NT2/D1 (cell line): ENCODE data around the gene ATXN2.
"Not testable (repeated sequence)": the region's sequence is repeated elsewhere in the genome, so short reads cannot be mapped to it uniquely, and the experiment has no call there.

ENCODE experiments used
- DNase-seq: peaks from one replicate; pipeline ENCODE4 v3.0.0-alpha.2; 2011; ENCODE audit warnings: low read depth, low spot score
- H3K27me3 ChIP-seq: 2 replicates; pipeline ENCODE4 v1.6.0; 2011; ENCODE audit warnings: mild to moderate bottlenecking; ENCODE audit not compliant: insufficient read length, insufficient read depth
- H3K36me3 ChIP-seq: 2 replicates; pipeline ENCODE4 v1.6.1; 2011; ENCODE audit warnings: mild to moderate bottlenecking, low read length, mixed read lengths; ENCODE audit not compliant: insufficient read depth, insufficient read length
- H3K4me1 ChIP-seq: 2 replicates; pipeline ENCODE4 v1.5.1; 2011; ENCODE audit not compliant: insufficient read depth, insufficient read length
- H3K4me3 ChIP-seq: 2 replicates; pipeline ENCODE4 v1.5.1; 2011; ENCODE audit warnings: low read depth; ENCODE audit not compliant: insufficient read length
- H3K9ac ChIP-seq: 2 replicates; pipeline ENCODE4 v1.6.0; 2011; ENCODE audit warnings: low read depth; ENCODE audit not compliant: insufficient read length
- H3K9me3 ChIP-seq: 2 replicates; pipeline ENCODE4 v1.5.1; 2011; ENCODE audit warnings: mild to moderate bottlenecking, low read length; ENCODE audit not compliant: insufficient read depth
- SUZ12 ChIP-seq: IDR thresholded peaks from 2 replicates; pipeline ENCODE4 v1.6.1; 2011; ENCODE audit not compliant: insufficient read length, insufficient read depth; ENCODE audit errors: extremely low read depth
- YY1 ChIP-seq: IDR thresholded peaks from 2 replicates; pipeline ENCODE4 v1.6.1; 2011; ENCODE audit not compliant: insufficient read length, insufficient read depth
- ZNF274 ChIP-seq: IDR thresholded peaks from 2 replicates; pipeline ENCODE4 v1.6.1; 2011; ENCODE audit warnings: mild to moderate bottlenecking, low read depth, low read length

ATXN2 gene

GRCh38 chr12:111471236-111471635, 127.9 kb downstream of the ATXN2 start:
- no peak overlapping the region for H3K9ac ChIP-seq
- H3K9me3 ChIP-seq: no peaks in the 10 kb centered on the region
- no peak overlapping the region for H3K4me3 ChIP-seq
- DNase-seq: no peak
- TF ChIP-seq ZNF274 (no peak), YY1 (no peak), SUZ12 (no peak)
- H3K4me1 ChIP-seq: no peaks in the 10 kb centered on the region
- H3K36me3 ChIP-seq: peaks cover 47% of the 10 kb centered on the region
- no peaks in the 10 kb centered on the region for H3K27me3 ChIP-seq

GRCh38 chr12:111469401-111469800, 129.7 kb downstream of the ATXN2 start:
- Histone ChIP-seq H3K36me3 (peaks cover 45% of the 10 kb centered on the region), H3K27me3 (no peaks in the 10 kb centered on the region), H3K9ac (no peak overlapping the region), H3K4me1 (no peaks in the 10 kb centered on the region), H3K9me3 (no peaks in the 10 kb centered on the region), H3K4me3 (no peak overlapping the region)
- no peak for DNase-seq
- TF ChIP-seq ZNF274 (no peak), SUZ12 (no peak), YY1 (no peak)

- TF ChIP-seq ZNF274 (no peak), SUZ12 (no peak)
Observed at GRCh38 chr12:111467857-111468241, 131.3 kb downstream of the ATXN2 start.

GRCh38 chr12:111467092-111467856, 131.8 kb downstream of the ATXN2 start:
- Histone ChIP-seq H3K4me3 (no peak overlapping the region), H3K9me3 (no peaks in the 10 kb centered on the region), H3K4me1 (no peaks in the 10 kb centered on the region), H3K27me3 (no peaks in the 10 kb centered on the region), H3K36me3 (peaks cover 54% of the 10 kb centered on the region), H3K9ac (no peak overlapping the region)
- TF ChIP-seq YY1 (no peak), ZNF274 (no peak), SUZ12 (no peak)
- DNase-seq: no peak

More at GRCh38 chr12:111467857-111468241, 131.3 kb downstream of the ATXN2 start:
- H3K27me3 ChIP-seq: no peaks in the 10 kb centered on the region
- DNase-seq: no peak
- H3K36me3 ChIP-seq: peaks cover 55% of the 10 kb centered on the region
- H3K9me3 ChIP-seq: no peaks in the 10 kb centered on the region
- no peak overlapping the region for H3K4me3 ChIP-seq
- no peak overlapping the region for H3K9ac ChIP-seq
- no peaks in the 10 kb centered on the region for H3K4me1 ChIP-seq

GRCh38 chr12:111462210-111462769, 136.8 kb downstream of the ATXN2 start:
- Histone ChIP-seq H3K36me3 (peaks cover 39% of the 10 kb centered on the region), H3K4me3 (no peak overlapping the region), H3K4me1 (no peaks in the 10 kb centered on the region), H3K27me3 (no peaks in the 10 kb centered on the region), H3K9ac (no peak overlapping the region), H3K9me3 (no peaks in the 10 kb centered on the region)
- TF ChIP-seq ZNF274 (no peak), SUZ12 (no peak), YY1 (no peak)
- DNase-seq: no peak

GRCh38 chr12:111460111-111460510, 139.0 kb downstream of the ATXN2 start:
- not testable (repeated sequence) for H3K27me3 ChIP-seq, H3K4me3 ChIP-seq, H3K4me1 ChIP-seq, DNase-seq, H3K9me3 ChIP-seq, H3K9ac ChIP-seq
- peaks cover 51% of the 10 kb centered on the region for H3K36me3 ChIP-seq

- Histone ChIP-seq H3K27me3 (no peaks in the 10 kb centered on the region), H3K4me1 (peaks cover 3% of the 10 kb centered on the region), H3K9me3 (no peaks in the 10 kb centered on the region), H3K36me3 (peaks cover 57% of the 10 kb centered on the region), H3K4me3 (no peak overlapping the region), H3K9ac (peak overlapping the region; percentile 38)
- no peak for TF ChIP-seq YY1
- no peak for TF ChIP-seq SUZ12
- no peak for TF ChIP-seq ZNF274
- DNase-seq: no peak
Observed at GRCh38 chr12:111458546-111459172, 140.5 kb downstream of the ATXN2 start.
